ENCODE measurements around the gene ATP10B.

Gene ATP10B

GRCh38 chr5:160543395-160543794, 308.6 kb downstream of the ATP10B start:
- no peak overlapping the region for H3K4me3 ChIP-seq (ENCODE audit: insufficient read depth, low read depth, low read length)
- H3K9me3 ChIP-seq (ENCODE audit: control insufficient read depth, low read length) = no peaks in the 10 kb centered on the region
- peaks cover 4% of the 10 kb centered on the region for H3K4me1 ChIP-seq (ENCODE audit: control insufficient read depth, insufficient read depth, low read length)
- H3K27me3 ChIP-seq (ENCODE audit: control insufficient read depth, insufficient read depth, low read length, poor library complexity, severe bottlenecking) = no peaks in the 10 kb centered on the region
- no peaks in the 10 kb centered on the region for H3K36me3 ChIP-seq (ENCODE audit: control insufficient read depth, insufficient read depth, low read length)
- 83 to 86% methylated on average over 1 of the region's 1 CpG for WGBS, 2 experiments
- no peak overlapping the region for H3K27ac ChIP-seq (ENCODE audit: insufficient read depth, low read depth, low read length, poor library complexity, severe bottlenecking)

DNA sequence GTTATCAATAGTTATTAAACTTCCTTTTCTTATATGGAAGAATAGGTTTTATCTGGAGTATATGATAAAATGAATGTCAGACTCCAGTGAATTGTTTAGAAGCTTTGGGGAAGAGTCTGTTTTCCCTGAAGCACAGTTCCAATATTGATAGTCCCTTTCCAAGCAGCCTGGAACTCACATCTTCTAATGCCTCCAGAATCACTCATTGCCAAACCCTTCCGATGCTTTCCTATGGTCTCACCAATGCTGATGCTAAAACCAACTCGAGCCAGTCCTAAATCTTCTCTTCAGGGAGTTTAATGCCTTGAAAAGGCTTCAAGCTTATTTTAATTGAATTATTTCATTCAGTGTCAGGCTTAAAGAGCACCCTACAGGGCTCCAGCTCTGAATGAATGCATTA, 309.2 kb downstream of the ATP10B start:
- Histone ChIP-seq H3K27ac (ENCODE audit: insufficient read depth, low read depth, low read length, poor library complexity, severe bottlenecking) (no peak overlapping the region), H3K9me3 (ENCODE audit: control insufficient read depth, low read length) (no peaks in the 10 kb centered on the region), H3K4me1 (ENCODE audit: control insufficient read depth, insufficient read depth, low read length) (peaks cover 2% of the 10 kb centered on the region), H3K36me3 (ENCODE audit: control insufficient read depth, insufficient read depth, low read length) (no peaks in the 10 kb centered on the region), H3K27me3 (ENCODE audit: control insufficient read depth, insufficient read depth, low read length, poor library complexity, severe bottlenecking) (no peaks in the 10 kb centered on the region), H3K4me3 (ENCODE audit: insufficient read depth, low read depth, low read length) (no peak overlapping the region)
- WGBS, 2 experiments = 74 to 84% methylated on average over 2 of the region's 2 CpGs

DNA sequence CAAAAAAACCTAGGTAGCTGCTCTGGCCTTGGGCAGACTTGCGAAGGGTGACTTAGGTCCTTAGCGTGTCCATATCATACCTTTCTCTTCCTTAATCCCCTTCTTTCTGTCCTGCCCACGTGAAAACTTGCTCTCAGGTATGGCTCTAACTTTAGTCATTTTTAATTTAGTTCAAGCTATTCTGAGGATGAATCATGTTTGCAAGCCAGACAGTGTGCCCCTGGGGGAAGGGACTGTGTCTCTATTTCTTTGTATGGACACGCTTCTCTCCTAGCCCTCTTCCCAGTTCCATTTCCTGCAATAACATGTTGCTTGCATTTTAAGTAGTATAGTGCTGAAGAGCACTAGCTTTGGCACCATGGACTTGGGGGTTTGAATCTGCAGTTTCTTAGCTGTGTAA, 309.7 kb downstream of the ATP10B start:
- Histone ChIP-seq H3K27me3 (ENCODE audit: control insufficient read depth, insufficient read depth, low read length, poor library complexity, severe bottlenecking) (no peaks in the 10 kb centered on the region), H3K4me1 (ENCODE audit: control insufficient read depth, insufficient read depth, low read length) (no peaks in the 10 kb centered on the region), H3K9me3 (ENCODE audit: control insufficient read depth, low read length) (no peaks in the 10 kb centered on the region), H3K27ac (ENCODE audit: insufficient read depth, low read depth, low read length, poor library complexity, severe bottlenecking) (no peak overlapping the region), H3K4me3 (ENCODE audit: insufficient read depth, low read depth, low read length) (no peak overlapping the region), H3K36me3 (ENCODE audit: control insufficient read depth, insufficient read depth, low read length) (no peaks in the 10 kb centered on the region)
- 91 to 93% methylated on average over 4 of the region's 4 CpGs for WGBS, 2 experiments

DNA sequence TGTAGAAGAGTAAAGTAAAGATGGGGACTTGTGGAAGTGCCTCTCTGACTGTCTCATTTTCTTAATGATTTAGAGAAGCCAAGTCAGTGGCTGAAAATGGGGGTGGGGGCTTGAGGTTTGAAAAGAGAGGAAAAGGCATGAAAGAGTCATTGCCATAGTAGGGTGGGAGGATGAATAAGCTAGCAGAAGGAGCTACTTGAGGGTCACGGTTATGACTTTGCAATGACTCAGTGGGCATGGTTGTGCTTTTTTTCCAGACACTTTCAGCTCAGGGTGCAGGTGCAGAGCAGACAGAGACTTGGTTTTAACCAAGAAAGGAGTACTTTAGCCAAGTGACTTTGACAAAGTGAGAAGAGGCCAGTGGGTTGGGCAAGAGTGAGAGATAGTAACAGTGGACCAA, 312.6 kb downstream of the ATP10B start:
- Histone ChIP-seq H3K36me3 (ENCODE audit: control insufficient read depth, insufficient read depth, low read length) (no peaks in the 10 kb centered on the region), H3K27ac (ENCODE audit: insufficient read depth, low read depth, low read length, poor library complexity, severe bottlenecking) (no peak overlapping the region), H3K4me3 (ENCODE audit: insufficient read depth, low read depth, low read length) (no peak overlapping the region), H3K9me3 (ENCODE audit: control insufficient read depth, low read length) (no peaks in the 10 kb centered on the region), H3K27me3 (ENCODE audit: control insufficient read depth, insufficient read depth, low read length, poor library complexity, severe bottlenecking) (no peaks in the 10 kb centered on the region), H3K4me1 (ENCODE audit: control insufficient read depth, insufficient read depth, low read length) (no peaks in the 10 kb centered on the region)
- WGBS, 2 experiments = 91 to 92% methylated on average over 1 of the region's 1 CpG

GRCh38 chr5:160537940-160538339, 314.1 kb downstream of the ATP10B start:
- H3K4me3 ChIP-seq (ENCODE audit: insufficient read depth, low read depth, low read length) = no peak overlapping the region
- no peaks in the 10 kb centered on the region for H3K4me1 ChIP-seq (ENCODE audit: control insufficient read depth, insufficient read depth, low read length)
- no peaks in the 10 kb centered on the region for H3K27me3 ChIP-seq (ENCODE audit: control insufficient read depth, insufficient read depth, low read length, poor library complexity, severe bottlenecking)
- no peaks in the 10 kb centered on the region for H3K36me3 ChIP-seq (ENCODE audit: control insufficient read depth, insufficient read depth, low read length)
- H3K9me3 ChIP-seq (ENCODE audit: control insufficient read depth, low read length) = no peaks in the 10 kb centered on the region
- 90 to 93% methylated on average over 4 of the region's 4 CpGs for WGBS, 2 experiments
- H3K27ac ChIP-seq (ENCODE audit: insufficient read depth, low read depth, low read length, poor library complexity, severe bottlenecking) = no peak overlapping the region

DNA sequence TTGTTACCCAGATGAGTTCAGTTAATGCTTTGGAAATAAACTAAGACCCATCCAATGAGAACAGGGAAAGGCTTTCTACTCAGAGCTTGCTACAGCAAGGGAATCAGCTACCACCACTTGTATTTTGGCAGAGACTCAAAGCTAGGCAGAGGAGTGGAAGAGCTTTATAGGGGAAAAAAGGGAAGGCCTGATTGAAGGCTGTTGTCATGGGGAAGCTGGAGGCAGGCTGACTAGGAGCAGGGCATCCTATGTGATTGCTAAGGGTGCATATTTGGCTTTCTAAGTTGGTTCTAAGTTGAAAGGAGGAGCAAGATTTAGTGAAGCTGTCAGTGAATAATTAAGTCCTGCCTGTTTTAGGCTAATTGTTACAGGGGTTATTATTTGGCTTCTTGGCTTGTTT, 314.9 kb downstream of the ATP10B start:
- no peaks in the 10 kb centered on the region for H3K27me3 ChIP-seq (ENCODE audit: control insufficient read depth, insufficient read depth, low read length, poor library complexity, severe bottlenecking)
- H3K36me3 ChIP-seq (ENCODE audit: control insufficient read depth, insufficient read depth, low read length) = no peaks in the 10 kb centered on the region
- H3K27ac ChIP-seq (ENCODE audit: insufficient read depth, low read depth, low read length, poor library complexity, severe bottlenecking) = no peak overlapping the region
- no peaks in the 10 kb centered on the region for H3K9me3 ChIP-seq (ENCODE audit: control insufficient read depth, low read length)
- H3K4me3 ChIP-seq (ENCODE audit: insufficient read depth, low read depth, low read length) = no peak overlapping the region
- no peaks in the 10 kb centered on the region for H3K4me1 ChIP-seq (ENCODE audit: control insufficient read depth, insufficient read depth, low read length)

DNA sequence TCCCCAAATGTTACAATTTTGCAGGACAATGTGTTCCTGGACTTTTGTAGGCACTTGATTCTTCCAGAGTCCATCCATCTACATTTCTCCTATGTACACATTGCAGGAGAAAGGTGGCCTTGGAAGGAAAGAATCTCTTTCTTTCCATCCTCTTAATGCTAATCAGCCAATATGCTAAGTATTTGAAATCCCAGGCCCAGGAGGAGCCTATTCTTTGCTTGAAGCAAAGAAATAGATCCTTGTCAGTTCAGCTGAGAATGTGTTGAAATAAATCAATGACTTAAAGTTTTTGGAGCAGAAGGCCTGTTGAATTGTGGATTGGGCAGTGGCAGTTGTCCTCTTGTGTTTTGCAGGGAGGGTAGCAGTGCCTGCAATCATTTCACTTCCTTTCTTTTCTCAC, 317.1 kb downstream of the ATP10B start:
- H3K27me3 ChIP-seq (ENCODE audit: control insufficient read depth, insufficient read depth, low read length, poor library complexity, severe bottlenecking) = no peaks in the 10 kb centered on the region

GRCh38 chr5:160534125-160534524, 317.9 kb downstream of the ATP10B start:
- H3K36me3 ChIP-seq (ENCODE audit: control insufficient read depth, insufficient read depth, low read length) = no peaks in the 10 kb centered on the region
- no peak overlapping the region for H3K27ac ChIP-seq (ENCODE audit: insufficient read depth, low read depth, low read length, poor library complexity, severe bottlenecking)
- no peaks in the 10 kb centered on the region for H3K27me3 ChIP-seq (ENCODE audit: control insufficient read depth, insufficient read depth, low read length, poor library complexity, severe bottlenecking)
- WGBS, 2 experiments = 84 to 93% methylated on average over 3 of the region's 3 CpGs
- no peaks in the 10 kb centered on the region for H3K9me3 ChIP-seq (ENCODE audit: control insufficient read depth, low read length)
- no peaks in the 10 kb centered on the region for H3K4me1 ChIP-seq (ENCODE audit: control insufficient read depth, insufficient read depth, low read length)
- no peak overlapping the region for H3K4me3 ChIP-seq (ENCODE audit: insufficient read depth, low read depth, low read length)

More for the DNA sequence above, 317.1 kb downstream of the ATP10B start:
- H3K36me3 ChIP-seq (ENCODE audit: control insufficient read depth, insufficient read depth, low read length) = no peaks in the 10 kb centered on the region
- H3K4me3 ChIP-seq (ENCODE audit: insufficient read depth, low read depth, low read length) = no peak overlapping the region
- no peaks in the 10 kb centered on the region for H3K9me3 ChIP-seq (ENCODE audit: control insufficient read depth, low read length)
- no peak overlapping the region for H3K27ac ChIP-seq (ENCODE audit: insufficient read depth, low read depth, low read length, poor library complexity, severe bottlenecking)
- H3K4me1 ChIP-seq (ENCODE audit: control insufficient read depth, insufficient read depth, low read length) = no peaks in the 10 kb centered on the region

DNA sequence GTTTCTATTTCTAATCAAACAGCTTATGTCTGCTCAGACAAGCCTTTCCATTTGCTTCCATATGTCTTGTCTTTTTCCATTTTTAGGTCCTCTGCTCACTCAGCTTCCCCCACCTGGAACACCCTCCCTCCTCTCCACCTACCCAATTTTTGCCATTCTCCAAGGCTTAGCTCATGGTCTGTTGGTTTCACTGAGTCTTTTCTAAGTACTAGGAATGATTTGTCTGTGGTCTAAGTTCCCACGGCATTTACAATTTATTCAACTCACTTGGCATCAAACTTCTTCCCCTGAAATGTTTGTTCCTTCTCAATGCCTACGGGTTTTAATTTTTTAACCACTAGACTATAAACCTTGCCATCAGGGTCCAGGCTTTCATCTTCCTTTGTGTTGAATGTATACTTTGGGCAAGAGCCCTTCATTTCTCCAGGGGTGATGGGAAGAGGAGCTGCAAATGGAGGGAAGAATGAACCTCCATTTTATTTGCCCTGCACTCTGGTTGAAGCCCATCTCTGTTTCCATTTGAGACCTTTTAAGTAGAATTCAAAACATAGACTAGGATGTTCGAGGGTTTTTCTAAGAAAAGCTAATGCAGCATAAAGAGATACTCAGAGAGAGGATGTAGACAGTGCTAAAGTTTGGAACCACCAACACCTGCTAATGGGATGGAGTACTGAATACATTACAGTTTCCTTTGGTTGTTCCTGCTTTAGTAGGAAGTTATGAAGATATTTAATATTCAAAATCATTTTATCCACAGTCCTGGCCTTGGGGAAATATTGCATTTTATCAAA, 326.3 kb downstream of the ATP10B start:
- Histone ChIP-seq H3K27ac (ENCODE audit: insufficient read depth, low read depth, low read length, poor library complexity, severe bottlenecking) (no peak overlapping the region), H3K36me3 (ENCODE audit: control insufficient read depth, insufficient read depth, low read length) (no peaks in the 10 kb centered on the region)
- 89 to 94% methylated on average over 3 of the region's 3 CpGs for WGBS, 2 experiments

GRCh38 chr5:160524827-160525226, 327.2 kb downstream of the ATP10B start:
- no peaks in the 10 kb centered on the region for H3K27me3 ChIP-seq (ENCODE audit: control insufficient read depth, insufficient read depth, low read length, poor library complexity, severe bottlenecking)
- H3K36me3 ChIP-seq (ENCODE audit: control insufficient read depth, insufficient read depth, low read length) = no peaks in the 10 kb centered on the region
- H3K9me3 ChIP-seq (ENCODE audit: control insufficient read depth, low read length) = no peaks in the 10 kb centered on the region
- no peak overlapping the region for H3K27ac ChIP-seq (ENCODE audit: insufficient read depth, low read depth, low read length, poor library complexity, severe bottlenecking)
- H3K4me3 ChIP-seq (ENCODE audit: insufficient read depth, low read depth, low read length) = no peak overlapping the region
- WGBS, 2 experiments = 77 to 79% methylated on average over 1 of the region's 1 CpG
- no peaks in the 10 kb centered on the region for H3K4me1 ChIP-seq (ENCODE audit: control insufficient read depth, insufficient read depth, low read length)

More for the DNA sequence above, 326.3 kb downstream of the ATP10B start:
- Histone ChIP-seq H3K4me1 (ENCODE audit: control insufficient read depth, insufficient read depth, low read length) (no peaks in the 10 kb centered on the region), H3K27me3 (ENCODE audit: control insufficient read depth, insufficient read depth, low read length, poor library complexity, severe bottlenecking) (no peaks in the 10 kb centered on the region), H3K4me3 (ENCODE audit: insufficient read depth, low read depth, low read length) (no peak overlapping the region), H3K9me3 (ENCODE audit: control insufficient read depth, low read length) (no peaks in the 10 kb centered on the region)
